Stimulated activated CD8-positive, alpha-beta memory T cell treated with anti-CD3 and anti-CD28 coated beads, Interleukin-7, amount 100 ng/mL, for 48 hours (primary cell): ENCODE measurements around the gene EHHADH.

Experiments used
- DNase-seq, 2 donors: peaks; one replicate each; pipeline ENCODE4 v3.0.0-alpha.2; 2020; ENCODE audit warnings: low read depth in 1 of 2; ENCODE audit errors: extremely low read depth in 1 of 2

The EHHADH gene

DNA sequence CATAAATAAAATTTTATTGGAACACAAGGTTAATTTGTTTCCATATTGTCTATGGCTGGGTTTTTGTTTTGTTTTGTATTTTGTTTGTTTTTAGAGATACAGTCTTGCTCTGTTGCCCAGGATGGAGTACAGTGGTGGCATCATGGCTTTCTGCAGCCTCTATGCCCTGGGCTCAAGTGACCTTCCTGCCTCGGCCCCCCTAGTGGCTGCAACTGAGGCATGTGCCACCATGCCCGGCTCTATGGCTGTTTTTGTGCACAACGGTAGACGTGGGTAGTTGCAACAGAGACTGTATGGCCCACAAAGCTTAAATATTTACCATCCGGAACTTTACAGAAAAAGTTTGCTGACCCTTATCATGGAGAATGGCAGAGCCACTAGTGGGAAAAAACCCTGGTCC lies 54.2 kb downstream of the EHHADH start:
- DNase-seq = no peak

DNA sequence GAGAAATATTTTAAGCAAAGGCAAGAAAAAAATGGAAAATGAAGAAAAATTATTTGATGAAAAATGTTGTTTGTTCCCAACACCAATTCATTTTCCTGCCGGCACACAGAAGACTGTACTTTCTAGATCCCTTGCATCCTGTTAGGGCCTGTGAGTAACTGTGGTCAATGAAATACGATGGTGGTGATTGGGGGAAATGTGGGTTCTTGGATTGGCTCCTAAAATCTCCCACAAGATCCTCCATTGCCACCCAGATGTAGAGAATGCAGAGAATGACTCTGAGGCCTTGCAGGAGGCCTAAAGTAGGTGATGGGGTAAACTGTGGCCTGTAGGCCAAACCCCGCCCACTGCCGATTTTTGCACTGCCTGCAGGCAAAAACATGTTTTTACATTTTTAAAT lies 54.6 kb downstream of the EHHADH start:
- no peak for DNase-seq

GRCh38 chr3:185197068-185197467 lies 56.8 kb downstream of the EHHADH start:
- no peak for DNase-seq

GRCh38 chr3:185195652-185196051 lies 58.2 kb downstream of the EHHADH start:
- DNase-seq = no peak

DNA sequence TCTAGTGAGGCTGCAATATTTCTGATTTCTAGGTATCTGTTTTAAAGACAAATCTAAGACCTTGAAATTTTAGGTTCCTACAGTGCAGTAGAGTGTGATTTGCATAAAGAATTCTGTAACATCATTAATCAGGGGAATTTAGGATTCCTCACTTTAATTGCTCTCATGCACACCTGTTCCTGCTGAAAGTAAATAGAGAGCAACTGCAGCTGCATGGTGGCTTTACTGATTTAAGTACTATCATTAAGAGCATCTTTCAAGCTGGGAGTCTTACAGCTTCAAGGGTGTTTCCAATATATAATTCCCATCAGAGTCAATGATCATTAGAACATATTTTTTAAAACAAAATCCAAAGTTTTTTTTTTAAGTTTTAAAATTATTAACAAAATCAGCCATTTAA lies 65.0 kb downstream of the EHHADH start:
- no peak for DNase-seq

DNA sequence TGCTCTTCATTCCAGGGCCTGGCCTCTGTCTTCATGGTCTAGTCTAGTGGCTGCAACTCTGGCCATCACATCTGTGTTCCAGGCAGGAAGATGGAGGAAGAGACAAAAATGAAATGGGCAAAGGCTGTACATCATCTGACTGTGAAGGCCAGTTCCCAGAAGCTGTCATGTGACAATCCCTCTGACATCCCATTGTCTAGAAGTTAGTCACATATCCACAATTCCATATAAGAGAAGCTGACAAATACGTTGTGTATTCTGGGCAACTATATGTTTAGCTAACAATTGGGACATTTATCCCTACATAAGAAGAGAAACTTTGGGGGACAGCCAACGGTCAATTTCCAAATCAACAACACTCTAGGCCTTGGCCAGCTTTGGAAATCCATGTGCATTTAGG lies 66.5 kb downstream of the EHHADH start:
- no peak for DNase-seq

DNA sequence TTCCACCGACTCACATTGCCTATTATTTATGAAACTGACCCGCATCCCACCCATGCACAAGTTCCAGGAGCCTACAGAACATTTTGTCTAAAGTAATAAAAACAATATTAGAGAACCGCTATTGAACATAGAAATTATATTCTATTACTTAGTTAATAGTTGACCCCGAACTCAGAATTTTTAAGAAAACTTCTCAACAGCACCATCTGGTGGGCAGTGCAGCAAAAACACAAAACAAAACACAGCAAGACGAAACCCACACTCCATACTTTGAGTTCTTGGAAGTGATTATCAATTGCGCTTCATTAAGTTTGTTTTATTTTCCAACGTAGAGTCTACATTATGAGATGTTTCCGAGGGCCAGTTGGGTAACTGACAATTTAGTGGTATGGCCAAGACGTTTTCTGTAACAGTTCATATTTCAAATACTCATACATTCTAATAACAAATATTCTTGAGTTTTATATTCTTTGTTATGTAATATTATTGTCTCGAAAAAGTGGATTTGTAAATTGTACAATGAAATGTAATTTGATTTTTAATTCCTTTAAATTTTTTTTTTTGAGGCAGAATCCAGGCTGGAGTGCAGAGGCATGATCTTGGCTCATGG lies 77.0 kb downstream of the EHHADH start:
- DNase-seq = no peak

DNA sequence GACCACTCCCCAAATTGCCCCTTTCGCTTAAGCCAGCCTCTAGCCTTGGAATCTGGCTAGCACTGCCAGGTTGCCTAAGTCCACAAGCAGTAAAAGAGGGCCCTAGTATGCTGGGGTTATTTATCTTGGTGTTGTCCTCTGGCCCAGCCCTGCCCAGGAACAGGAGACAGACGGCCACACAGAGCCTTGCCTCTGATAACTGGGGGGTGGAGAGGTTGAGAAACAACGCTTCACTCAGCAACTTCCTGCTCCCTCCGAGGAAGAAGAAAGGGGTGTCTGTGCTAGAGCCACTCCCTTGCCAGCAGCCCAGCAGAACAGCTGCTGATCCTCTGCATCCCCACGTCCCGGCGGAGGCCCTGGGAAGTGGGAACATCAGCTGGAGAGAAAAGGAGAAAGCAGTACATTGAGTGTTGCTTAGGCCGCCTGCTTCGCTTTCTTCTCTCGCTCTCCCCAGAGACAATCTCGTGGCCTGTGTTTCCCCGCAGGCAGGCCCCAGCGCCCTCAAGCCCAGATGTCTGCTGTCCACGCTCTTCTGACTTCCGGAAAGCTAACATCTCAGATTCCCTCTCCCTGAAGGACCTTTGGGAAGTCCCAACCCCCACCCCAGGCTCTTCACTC lies 78.4 kb downstream of the EHHADH start:
- DNase-seq = no peak

DNA sequence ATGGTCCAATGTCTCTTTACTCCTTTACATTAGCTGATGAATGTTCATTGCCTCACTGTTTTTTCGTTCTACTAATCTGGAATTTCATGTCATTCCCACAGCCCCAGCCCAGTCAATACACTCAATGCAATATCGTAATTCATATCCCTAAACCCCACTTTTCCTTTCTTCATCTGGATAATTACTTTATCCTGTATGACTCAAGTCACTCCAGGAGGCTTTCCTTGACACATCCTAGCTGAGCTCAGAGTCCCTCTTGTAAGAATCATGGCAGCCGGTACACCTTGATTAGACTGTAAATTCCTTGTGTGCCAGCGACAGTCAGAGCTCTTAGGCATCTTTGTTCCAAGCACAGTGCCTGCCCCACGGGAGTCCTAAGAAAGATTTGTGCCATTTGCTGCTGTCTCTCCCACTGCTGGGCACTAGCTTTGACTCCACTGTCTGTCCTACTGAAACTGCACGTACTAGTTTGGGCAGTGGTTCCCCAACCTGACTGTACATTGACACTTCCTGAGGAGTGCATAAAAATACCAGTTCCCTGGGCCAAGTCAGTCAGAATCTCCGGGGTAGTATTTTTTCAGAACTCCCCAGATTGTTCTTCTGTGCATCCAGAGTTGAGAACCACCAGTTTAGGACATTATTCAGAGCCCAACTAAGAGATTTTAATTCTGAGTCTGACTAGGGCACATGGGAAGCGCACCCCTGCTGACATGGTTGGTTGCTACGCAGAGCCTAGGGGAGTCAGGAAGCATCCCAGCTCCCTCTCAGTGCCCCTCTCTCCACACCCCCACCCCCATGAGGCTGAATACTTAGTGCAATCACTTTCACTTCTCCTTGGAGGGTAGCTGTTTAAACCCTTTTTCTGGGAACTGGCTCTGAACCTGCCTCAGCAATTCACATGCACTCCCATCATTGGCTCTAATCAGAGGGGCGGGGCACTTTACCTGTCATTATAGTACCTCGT lies 81.5 kb downstream of the EHHADH start:
- DNase-seq = no peak

- no peak for DNase-seq
Measured at GRCh38 chr3:185164428-185165217, 89.2 kb downstream of the EHHADH start.

GRCh38 chr3:185162634-185163033 lies 91.2 kb downstream of the EHHADH start:
- no peak for DNase-seq

DNA sequence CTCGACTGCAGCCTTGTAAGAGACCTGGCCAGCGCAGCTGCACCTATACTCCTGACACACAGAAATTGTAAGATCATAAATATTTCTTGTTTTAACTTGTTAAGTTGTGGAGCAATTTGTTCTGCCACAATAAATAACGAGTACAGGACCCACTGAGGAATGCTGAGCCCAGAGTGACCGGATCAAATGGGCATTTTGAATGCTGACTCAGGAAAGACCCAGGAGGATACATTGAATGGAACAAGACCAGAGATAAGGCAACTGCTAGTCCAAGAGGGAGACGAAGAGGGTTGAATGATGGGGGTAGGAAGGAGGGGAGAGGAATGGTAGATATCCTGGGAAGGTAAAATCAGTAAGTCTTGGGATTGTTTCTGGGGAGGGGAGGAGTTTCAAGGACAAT lies 92.1 kb downstream of the EHHADH start:
- DNase-seq = no peak

DNA sequence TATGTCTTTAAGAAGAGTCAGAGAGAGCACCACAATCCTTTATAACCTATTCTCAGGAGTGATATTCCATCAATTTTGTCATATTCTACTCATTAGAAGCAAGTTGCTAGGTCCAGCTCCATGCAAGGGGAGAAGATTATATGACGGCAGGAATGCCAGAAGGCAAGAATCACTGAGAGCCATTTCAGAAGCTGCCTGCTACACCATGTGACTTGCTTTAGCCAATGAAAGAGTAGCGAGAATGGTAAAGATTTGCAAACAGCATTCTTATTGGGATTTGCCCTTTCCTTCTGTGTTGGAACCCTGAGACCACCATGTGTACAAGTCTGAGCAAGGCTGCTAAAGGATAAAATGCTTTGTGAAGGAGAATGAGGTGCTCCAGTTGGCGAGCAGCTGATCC lies 96.5 kb downstream of the EHHADH start:
- no peak for DNase-seq

- DNase-seq = no peak
Measured at GRCh38 chr3:185155678-185156077, 98.2 kb downstream of the EHHADH start.

GRCh38 chr3:185153861-185154629 lies 99.8 kb downstream of the EHHADH start:
- DNase-seq = no peak

GRCh38 chr3:185153171-185153771 lies 100.6 kb downstream of the EHHADH start:
- DNase-seq = no peak

GRCh38 chr3:185152410-185153170 lies 101.3 kb downstream of the EHHADH start, which contains the start of gene C3orf70:
TSS of gene C3orf70 (minus strand) at chr3:185153060. CDS start at chr3:185152823, 237 bp downstream.
- DNase-seq = no peak

- DNase-seq = no peak
Measured at GRCh38 chr3:185151964-185152409, 101.9 kb downstream of the EHHADH start.
